ENCODE data around the gene PIGL.
"Not testable (repeated sequence)": the region's sequence is repeated elsewhere in the genome, so short reads cannot be mapped to it uniquely, and the experiment has no call there.

Gene PIGL

GRCh38 chr17:16190703-16191360 lies 26.2 kb upstream of the PIGL start:
- Histone ChIP-seq H3K79me2 (ENCODE audit: low read length) (peaks cover 72% of the 10 kb centered on the region), H3K27me3 (replicated peaks; ENCODE audit: insufficient read depth, low read length) (no peaks in the 10 kb centered on the region), H3K9me3 (replicated peaks; ENCODE audit: insufficient read depth, low read length) (no peaks in the 10 kb centered on the region), H3K27ac (ENCODE audit: low read length) (no peak overlapping the region), H3K4me3 (ENCODE audit: low read length) (no peak overlapping the region), H4K20me1 (ENCODE audit: insufficient read depth, low read length) (no peaks in the 10 kb centered on the region), H2AFZ (ENCODE audit: low read length) (no peak overlapping the region), H3K4me1 (ENCODE audit: low read length) (no peaks in the 10 kb centered on the region), H3F3A (ENCODE audit: insufficient read depth, low read length) (no peaks in the 10 kb centered on the region), H3K4me2 (ENCODE audit: low read depth, low read length) (no peak overlapping the region), H3K36me3 (replicated peaks; ENCODE audit: insufficient read depth, low read length) (0 out of 2 replicates have a peak, but pooled peaks cover 3% of the 10 kb centered on the region), H3K9me2 (replicated peaks; ENCODE audit: insufficient read depth, low read length) (no peaks in the 10 kb centered on the region), H3K9ac (ENCODE audit: low read length) (no peak overlapping the region)
- TF ChIP-seq EZH2phosphoT487 (IDR thresholded peaks at IDR 0.05; ENCODE audit: low read length) (no peak), EZH2 (optimal IDR thresholded peaks at IDR 0.05; ENCODE audit: low read depth, low read length) (no peak), CTCF (IDR thresholded peaks at IDR 0.05; ENCODE audit: low read length) (no peak)
- no peak for DNase-seq

DNA sequence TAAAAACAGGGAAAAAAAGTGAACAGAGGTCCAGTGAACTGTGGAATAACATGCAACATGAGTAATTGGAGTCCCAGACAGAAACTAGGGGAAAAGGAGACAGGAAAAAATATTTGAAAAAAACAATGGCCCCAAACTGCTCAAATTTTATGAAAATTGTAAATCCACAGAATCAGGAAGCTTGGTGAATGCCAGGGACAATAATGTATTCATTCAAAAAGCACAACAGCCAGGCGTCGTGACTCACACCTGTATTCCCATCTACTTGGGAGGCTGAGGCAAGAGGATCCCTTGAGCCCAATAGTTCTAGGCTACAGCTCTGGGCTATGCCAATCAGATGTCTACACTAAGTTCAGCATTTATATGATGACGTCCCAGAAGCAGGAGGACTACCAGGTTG lies 25.4 kb upstream of the PIGL start:
- no peaks in the 10 kb centered on the region for H3K27me3 ChIP-seq (replicated peaks; ENCODE audit: insufficient read depth, low read length)
- H3K4me2 ChIP-seq (ENCODE audit: low read depth, low read length) = no peak overlapping the region
- no peak overlapping the region for H2AFZ ChIP-seq (ENCODE audit: low read length)
- no peaks in the 10 kb centered on the region for H4K20me1 ChIP-seq (ENCODE audit: insufficient read depth, low read length)
- H3K9me3 ChIP-seq (replicated peaks; ENCODE audit: insufficient read depth, low read length) = no peaks in the 10 kb centered on the region
- H3K79me2 ChIP-seq (ENCODE audit: low read length) = peaks cover 72% of the 10 kb centered on the region
- no peaks in the 10 kb centered on the region for H3K4me1 ChIP-seq (ENCODE audit: low read length)
- no peaks in the 10 kb centered on the region for H3F3A ChIP-seq (ENCODE audit: insufficient read depth, low read length)
- H3K9me2 ChIP-seq (replicated peaks; ENCODE audit: insufficient read depth, low read length) = no peaks in the 10 kb centered on the region
- no peak overlapping the region for H3K9ac ChIP-seq (ENCODE audit: low read length)
- H3K36me3 ChIP-seq (replicated peaks; ENCODE audit: insufficient read depth, low read length) = 0 out of 2 replicates have a peak, but pooled peaks cover 3% of the 10 kb centered on the region
- no peak for DNase-seq
- H3K27ac ChIP-seq (ENCODE audit: low read length) = no peak overlapping the region
- TF ChIP-seq EZH2 (optimal IDR thresholded peaks at IDR 0.05; ENCODE audit: low read depth, low read length) (no peak), CTCF (IDR thresholded peaks at IDR 0.05; ENCODE audit: low read length) (no peak), EZH2phosphoT487 (IDR thresholded peaks at IDR 0.05; ENCODE audit: low read length) (no peak)
- no peak overlapping the region for H3K4me3 ChIP-seq (ENCODE audit: low read length)

DNA sequence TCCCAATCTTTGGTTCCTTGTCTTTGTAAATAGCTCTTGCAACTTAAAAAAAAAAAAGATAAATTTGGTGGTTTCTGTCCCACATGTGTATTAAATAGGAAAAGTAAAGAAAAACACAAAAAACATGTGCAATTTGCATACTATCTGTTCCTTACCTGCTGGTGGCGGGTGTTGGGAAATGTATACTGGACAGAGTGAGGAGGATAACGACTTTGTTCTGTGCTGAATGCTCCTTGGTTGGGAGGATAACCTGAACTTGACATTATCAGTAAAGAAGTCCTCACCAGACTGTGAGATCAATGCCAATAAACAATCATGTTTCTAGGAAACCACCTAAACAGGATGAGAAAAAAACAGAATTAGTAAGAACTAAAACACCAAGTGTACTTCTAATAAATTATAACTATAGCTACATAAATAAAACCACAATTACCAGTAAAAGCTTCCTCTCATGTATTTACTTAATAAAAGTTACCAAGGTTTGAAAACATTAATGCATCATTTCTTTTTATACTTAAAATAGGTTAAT lies 22.6 kb upstream of the PIGL start:
- not testable (repeated sequence) for H4K20me1 ChIP-seq (ENCODE audit: insufficient read depth, low read length); H3K27ac ChIP-seq (ENCODE audit: low read length); H3K27me3 ChIP-seq (replicated peaks; ENCODE audit: insufficient read depth, low read length); H3F3A ChIP-seq (ENCODE audit: insufficient read depth, low read length); H3K9me3 ChIP-seq (replicated peaks; ENCODE audit: insufficient read depth, low read length); H3K4me3 ChIP-seq (ENCODE audit: low read length); H2AFZ ChIP-seq (ENCODE audit: low read length); H3K4me2 ChIP-seq (ENCODE audit: low read depth, low read length); H3K9ac ChIP-seq (ENCODE audit: low read length); DNase-seq; H3K9me2 ChIP-seq (replicated peaks; ENCODE audit: insufficient read depth, low read length); H3K36me3 ChIP-seq (replicated peaks; ENCODE audit: insufficient read depth, low read length); H3K4me1 ChIP-seq (ENCODE audit: low read length)
- H3K79me2 ChIP-seq (ENCODE audit: low read length) = peaks cover 76% of the 10 kb centered on the region

DNA sequence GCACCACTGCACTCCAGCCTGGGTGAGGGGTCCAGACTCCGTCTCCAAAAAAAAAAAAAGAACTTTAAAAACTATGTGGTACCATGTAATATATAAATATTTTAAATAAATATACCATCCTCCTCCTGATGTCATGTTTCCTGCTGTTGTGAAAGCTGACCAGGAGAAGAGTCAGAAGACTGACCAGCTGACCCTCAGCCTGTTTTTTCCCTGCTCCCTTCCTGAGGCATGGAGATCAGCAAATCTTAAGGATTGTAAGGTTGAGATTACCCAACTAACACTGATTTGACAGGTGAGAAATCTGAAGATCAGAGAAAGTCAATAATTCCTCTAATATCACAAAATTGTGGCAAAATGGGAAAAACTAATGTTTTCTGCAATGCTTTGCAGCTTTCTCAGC lies 19.7 kb upstream of the PIGL start:
- peaks cover 8% of the 10 kb centered on the region; the same call in 1 of the 2 replicates for H4K20me1 ChIP-seq (ENCODE audit: insufficient read depth, low read length)
- H3K9me3 ChIP-seq (replicated peaks; ENCODE audit: insufficient read depth, low read length) = no peaks in the 10 kb centered on the region
- no peak overlapping the region for H2AFZ ChIP-seq (ENCODE audit: low read length)
- H3K27ac ChIP-seq (ENCODE audit: low read length) = no peak overlapping the region
- DNase-seq = no peak
- no peaks in the 10 kb centered on the region for H3K9me2 ChIP-seq (replicated peaks; ENCODE audit: insufficient read depth, low read length)
- TF ChIP-seq CTCF (IDR thresholded peaks at IDR 0.05; ENCODE audit: low read length) (no peak), EZH2phosphoT487 (IDR thresholded peaks at IDR 0.05; ENCODE audit: low read length) (no peak), EZH2 (optimal IDR thresholded peaks at IDR 0.05; ENCODE audit: low read depth, low read length) (no peak)
- no peak overlapping the region for H3K4me2 ChIP-seq (ENCODE audit: low read depth, low read length)
- H3K9ac ChIP-seq (ENCODE audit: low read length) = no peak overlapping the region
- H3K79me2 ChIP-seq (ENCODE audit: low read length) = peaks cover 77% of the 10 kb centered on the region
- no peaks in the 10 kb centered on the region for H3F3A ChIP-seq (ENCODE audit: insufficient read depth, low read length)
- no peaks in the 10 kb centered on the region for H3K27me3 ChIP-seq (replicated peaks; ENCODE audit: insufficient read depth, low read length)
- no peak overlapping the region for H3K4me3 ChIP-seq (ENCODE audit: low read length)
- no peaks in the 10 kb centered on the region for H3K4me1 ChIP-seq (ENCODE audit: low read length)
- H3K36me3 ChIP-seq (replicated peaks; ENCODE audit: insufficient read depth, low read length) = 0 out of 2 replicates have a peak, but pooled peaks cover 3% of the 10 kb centered on the region

All from MM.1S (cell line).